Measurements from ENCODE around the gene PRELID3B.
A peak's percentile ranks its signal among the peaks of the same experiment; 100 is the strongest.
"Not testable (repeated sequence)": the region's sequence is repeated elsewhere in the genome, so short reads cannot be mapped to it uniquely, and the experiment has no call there.

Gene PRELID3B

GRCh38 chr20:59048681-59049030, 6.1 kb upstream of the PRELID3B start:
- no peak for DNase-seq (ENCODE audit: low read depth)

- DNase-seq (ENCODE audit: low read depth): no peak
Measured at GRCh38 chr20:59047938-59048680, 5.5 kb upstream of the PRELID3B start.

GRCh38 chr20:59046862-59047261, 4.3 kb upstream of the PRELID3B start:
- no peak for DNase-seq (ENCODE audit: low read depth)

- DNase-seq (ENCODE audit: low read depth): no peak
Measured at GRCh38 chr20:59044796-59045195, 2.2 kb upstream of the PRELID3B start.

- DNase-seq (ENCODE audit: low read depth): no peak
Measured at GRCh38 chr20:59044295-59044694, 1.7 kb upstream of the PRELID3B start.

GRCh38 chr20:59043698-59044097, 1.1 kb upstream of the PRELID3B start:
- no peak for DNase-seq (ENCODE audit: low read depth)

GRCh38 chr20:59042796-59043631, 428 bp upstream of the PRELID3B start:
- DNase-seq (ENCODE audit: low read depth): peak; percentile 83

GRCh38 chr20:59041487-59041886, 1.1 kb downstream of the PRELID3B start:
- DNase-seq (ENCODE audit: low read depth): not testable (repeated sequence)

- DNase-seq (ENCODE audit: low read depth): no peak
Measured at GRCh38 chr20:59040667-59041066, 1.9 kb downstream of the PRELID3B start.

GRCh38 chr20:59039233-59039632, 3.4 kb downstream of the PRELID3B start:
- DNase-seq (ENCODE audit: low read depth): no peak

- no peak for DNase-seq (ENCODE audit: low read depth)
Measured at GRCh38 chr20:59037386-59037785, 5.2 kb downstream of the PRELID3B start.

- no peak for DNase-seq (ENCODE audit: low read depth)
Measured at GRCh38 chr20:59035381-59035780, 7.2 kb downstream of the PRELID3B start.

- no peak for DNase-seq (ENCODE audit: low read depth)
Measured at GRCh38 chr20:59033616-59034165, 8.9 kb downstream of the PRELID3B start.

- no peak for DNase-seq (ENCODE audit: low read depth)
Measured at GRCh38 chr20:59033093-59033492, 9.5 kb downstream of the PRELID3B start.

- no peak for DNase-seq (ENCODE audit: low read depth)
Measured at GRCh38 chr20:59032713-59033059, 9.9 kb downstream of the PRELID3B start.

- peak; percentile 86 for DNase-seq (ENCODE audit: low read depth)
Measured at GRCh38 chr20:59032023-59032712, 10.4 kb downstream of the PRELID3B start, which contains the start of gene ATP5F1E. TSS of gene ATP5F1E (minus strand) at chr20:59032335. CDS start at chr20:59032251, 84 bp downstream.

GRCh38 chr20:59031564-59032022, 11.0 kb downstream of the PRELID3B start:
- DNase-seq (ENCODE audit: low read depth): no peak

GRCh38 chr20:59030911-59031563, 11.5 kb downstream of the PRELID3B start:
- no peak for DNase-seq (ENCODE audit: low read depth)

GRCh38 chr20:59028812-59029211, 13.8 kb downstream of the PRELID3B start:
- DNase-seq (ENCODE audit: low read depth): no peak

- no peak for DNase-seq (ENCODE audit: low read depth)
Measured at GRCh38 chr20:59027741-59028320, 14.8 kb downstream of the PRELID3B start.
